ENCODE data around the gene RINT1.
"Not testable (repeated sequence)": the region's sequence is repeated elsewhere in the genome, so short reads cannot be mapped to it uniquely, and the experiment has no call there.

The RINT1 gene
- 34.7 to 35.5 reads per million in 2 donors for total RNA-seq

DNA sequence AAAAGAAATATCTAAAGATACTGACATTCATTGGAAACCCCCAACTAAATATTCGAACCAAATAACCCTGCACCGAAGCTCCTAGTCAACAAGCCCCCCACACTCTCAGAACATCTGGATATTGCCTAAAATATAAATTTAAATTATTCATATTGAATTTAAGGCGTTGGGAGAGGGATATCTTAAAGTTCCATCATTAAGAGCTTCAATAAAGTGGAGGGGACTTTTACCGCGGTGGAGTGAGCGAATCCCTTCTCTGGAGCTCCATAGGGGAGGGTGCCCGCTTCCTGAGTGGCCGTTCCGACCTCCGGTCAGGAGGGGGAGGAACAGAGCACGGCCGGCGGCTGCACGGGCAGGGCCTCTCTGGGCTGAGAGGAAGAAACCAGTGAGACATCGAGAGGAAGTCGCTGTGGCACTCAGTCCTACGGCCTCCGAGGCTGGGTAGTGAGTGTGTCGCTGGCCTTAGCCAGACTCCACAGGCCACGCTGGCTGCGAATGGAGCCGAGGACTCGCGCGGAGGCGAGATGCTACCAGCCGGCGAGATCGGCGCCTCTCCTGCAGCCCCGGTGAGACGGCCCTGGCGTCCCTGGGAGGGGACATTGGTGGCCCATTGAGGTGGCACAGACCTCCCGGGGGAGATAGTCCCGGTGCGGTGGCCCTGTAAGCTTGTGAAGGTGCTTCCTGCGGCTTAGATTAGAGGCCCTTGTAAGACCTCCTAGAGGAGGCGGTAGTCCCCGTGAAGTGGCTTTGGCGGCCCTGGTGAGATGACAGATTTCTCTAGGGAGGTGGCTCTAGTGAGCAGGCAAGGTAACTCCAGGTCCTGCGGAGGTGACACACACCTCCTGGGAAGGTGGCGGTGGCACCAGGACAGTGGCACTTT lies at the start of gene RINT1:
Gene RINT1 (plus strand): TSS at position 410 of the 880 bp plus-strand sequence. CDS start 115 bp downstream, at position 525.
- peak; percentile 71 for DNase-seq

GRCh38 chr7:105487579-105488571 lies 44.1 kb upstream of the RINT1 start:
- DNase-seq = no peak

- no peak for DNase-seq
These were observed 42.6 kb upstream of the RINT1 start for GRCh38 chr7:105489409-105489808.

DNA sequence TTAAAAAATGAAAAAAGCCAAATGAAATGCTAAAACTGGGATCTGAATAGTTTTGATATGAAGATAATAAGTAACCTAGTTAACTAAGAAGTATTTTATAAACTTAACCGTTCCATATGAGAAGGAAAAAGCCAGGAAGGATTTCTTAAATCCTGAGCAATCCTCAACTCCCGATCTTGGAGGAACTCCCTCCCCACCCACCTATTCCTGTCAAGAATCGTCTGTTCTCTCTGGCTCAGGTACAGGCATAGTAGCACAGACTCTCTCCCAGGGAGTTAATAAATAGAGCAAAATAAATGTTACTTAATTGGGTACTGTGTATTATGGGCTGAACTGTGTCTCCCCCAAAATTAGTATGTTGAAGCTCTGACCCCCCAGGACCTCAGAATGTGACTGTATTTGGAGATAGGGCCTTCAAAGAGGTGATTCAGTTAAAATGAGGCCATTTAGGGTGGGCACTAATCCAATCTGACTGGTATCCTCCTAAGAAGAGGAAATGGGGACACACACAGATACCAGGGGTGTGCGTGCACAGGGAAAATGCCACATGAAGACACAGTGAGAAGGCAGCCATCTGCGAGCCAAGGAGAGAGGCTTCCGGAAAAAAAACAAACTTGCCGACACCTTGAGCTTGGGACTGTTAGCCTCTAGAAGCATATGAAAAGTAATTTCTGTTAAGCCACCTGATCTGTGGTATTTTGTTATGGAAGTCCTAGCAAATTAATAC lies 38.6 kb upstream of the RINT1 start:
- no peak for DNase-seq

- no peak for DNase-seq
These were observed 38.1 kb upstream of the RINT1 start for GRCh38 chr7:105493923-105494315.

DNA sequence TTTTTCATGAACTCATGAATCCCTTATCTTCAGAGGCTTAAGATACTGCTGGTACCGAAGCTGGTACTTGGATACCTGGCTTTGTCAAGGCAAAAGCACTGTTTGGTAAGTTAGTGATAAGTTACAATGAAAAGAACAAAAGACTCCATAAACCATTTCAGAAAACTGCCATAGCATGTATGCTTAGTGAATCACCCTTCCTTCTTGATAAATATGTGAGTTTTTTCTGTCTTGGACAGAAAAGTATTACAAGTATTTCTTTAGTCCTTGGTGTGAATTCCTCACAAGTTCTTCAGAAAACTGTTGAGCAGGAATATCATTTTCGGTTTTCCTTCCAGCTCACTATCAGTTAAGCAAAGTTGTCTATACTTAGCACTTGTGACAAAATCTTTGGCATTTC lies 35.5 kb upstream of the RINT1 start:
- no peak for DNase-seq

- DNase-seq = no peak
These were observed 35.0 kb upstream of the RINT1 start for GRCh38 chr7:105497016-105497415.

DNA sequence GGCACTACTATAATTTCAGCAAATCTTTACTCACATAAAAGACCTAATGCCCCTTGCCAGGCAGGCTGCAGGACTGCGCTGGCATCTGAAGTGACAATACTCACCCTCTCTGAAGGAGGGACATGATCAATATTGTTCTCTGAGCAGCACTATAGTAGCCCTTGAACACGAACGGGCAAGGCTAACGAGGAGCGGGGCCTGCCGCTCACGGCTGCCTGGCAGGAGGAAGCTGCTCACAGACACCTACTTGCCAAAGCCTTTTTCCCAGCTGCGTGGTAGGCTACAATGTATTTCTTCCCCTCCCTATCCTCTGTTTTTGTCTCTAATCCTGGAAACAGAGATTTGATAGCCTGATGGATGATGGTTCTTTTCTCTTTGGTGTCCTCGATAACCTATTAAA lies 29.8 kb upstream of the RINT1 start:
- no peak for DNase-seq

- no peak for DNase-seq
These were observed 19.6 kb upstream of the RINT1 start for GRCh38 chr7:105512415-105512814.

- DNase-seq = no peak
These were observed 19.0 kb upstream of the RINT1 start for GRCh38 chr7:105512926-105513526.

GRCh38 chr7:105515610-105516009 lies 16.4 kb upstream of the RINT1 start:
- not testable (repeated sequence) for DNase-seq

DNA sequence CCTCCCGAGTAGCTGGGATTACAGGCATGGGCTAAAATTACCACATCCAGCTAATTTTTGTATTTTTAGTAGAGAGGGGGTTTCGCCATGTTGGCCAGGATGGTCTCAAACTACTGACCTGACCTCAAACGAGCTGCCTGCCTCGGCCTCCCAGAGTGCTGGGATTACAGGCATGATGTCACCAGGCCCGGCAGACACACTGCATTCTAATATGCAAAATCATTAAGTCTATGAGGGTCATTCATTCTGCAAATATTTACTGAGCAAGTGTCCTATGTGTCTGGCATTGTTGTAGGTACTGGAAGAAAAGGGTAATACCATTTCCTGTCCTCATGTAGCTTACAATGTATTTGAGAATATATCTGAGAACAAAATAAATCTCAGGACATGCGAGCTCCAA lies 12.6 kb upstream of the RINT1 start:
- DNase-seq = no peak

DNA sequence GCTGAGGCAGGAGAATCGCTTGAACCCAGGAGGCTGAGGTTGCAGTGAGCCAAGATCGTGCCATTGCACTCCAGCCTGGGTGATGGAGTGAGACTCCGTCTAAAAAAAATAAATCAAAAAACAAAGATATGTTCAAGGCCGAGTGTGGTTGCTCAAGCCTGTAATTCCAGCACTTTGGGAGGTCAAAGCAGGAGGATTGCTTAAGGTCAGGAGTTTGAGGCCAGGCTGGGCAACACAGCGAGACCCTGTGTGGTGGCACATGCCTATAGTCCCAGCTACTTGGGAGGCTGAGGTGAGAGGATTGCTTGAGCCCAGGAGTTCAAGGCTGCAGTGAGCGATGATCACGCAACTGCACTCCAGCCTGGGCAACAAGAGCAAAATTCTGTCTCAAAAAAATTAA lies 11.4 kb upstream of the RINT1 start:
- not testable (repeated sequence) for DNase-seq

GRCh38 chr7:105521027-105521716 lies 10.8 kb upstream of the RINT1 start:
- no peak for DNase-seq

- DNase-seq = peak; percentile 70
These were observed 10.1 kb upstream of the RINT1 start, which contains the start of gene PUS7 for GRCh38 chr7:105521717-105522463. TSS of gene PUS7 (minus strand) at chr7:105522271. CDS start at chr7:105508512, 13,759 bp downstream.

GRCh38 chr7:105524423-105524822 lies 7.6 kb upstream of the RINT1 start:
- DNase-seq = not testable (repeated sequence)

DNA sequence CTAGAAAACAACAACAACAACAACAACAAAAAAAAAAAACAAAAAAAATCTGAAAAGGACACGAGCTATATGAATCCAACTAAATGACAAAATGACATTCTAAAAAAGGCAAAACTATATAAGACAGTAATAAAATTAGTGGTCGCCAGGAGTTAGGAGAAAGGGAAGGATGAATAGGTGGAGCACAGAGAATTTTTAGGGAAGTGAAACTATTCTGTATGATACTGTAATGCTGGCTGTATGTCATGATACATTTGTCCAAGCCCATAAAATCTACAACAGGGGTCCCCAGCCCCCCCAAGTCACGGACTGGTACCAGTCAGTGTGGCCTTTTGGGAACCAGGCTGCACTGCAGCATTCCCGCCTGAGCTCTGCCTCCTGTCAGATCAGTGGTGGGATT lies 7.2 kb upstream of the RINT1 start:
- DNase-seq = no peak

DNA sequence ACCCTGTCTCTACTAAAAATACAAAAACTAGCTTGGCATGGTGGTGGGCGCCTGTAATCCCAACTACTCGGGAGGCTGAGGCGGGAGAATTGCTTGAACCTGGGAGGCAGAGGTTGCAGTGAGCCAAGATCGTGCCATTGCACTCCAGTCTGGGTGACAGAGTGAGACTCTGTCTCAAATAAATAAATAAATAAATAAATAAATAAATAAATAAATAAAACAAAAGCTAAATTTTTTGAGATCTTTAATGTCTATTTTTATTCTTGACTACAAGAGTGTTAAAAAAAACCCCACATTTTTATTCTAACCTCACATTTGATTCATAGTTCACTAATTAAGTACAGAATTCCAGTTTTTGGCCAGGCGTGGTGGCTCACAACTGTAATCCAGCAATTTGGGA lies 4.3 kb upstream of the RINT1 start:
- DNase-seq = not testable (repeated sequence)

DNA sequence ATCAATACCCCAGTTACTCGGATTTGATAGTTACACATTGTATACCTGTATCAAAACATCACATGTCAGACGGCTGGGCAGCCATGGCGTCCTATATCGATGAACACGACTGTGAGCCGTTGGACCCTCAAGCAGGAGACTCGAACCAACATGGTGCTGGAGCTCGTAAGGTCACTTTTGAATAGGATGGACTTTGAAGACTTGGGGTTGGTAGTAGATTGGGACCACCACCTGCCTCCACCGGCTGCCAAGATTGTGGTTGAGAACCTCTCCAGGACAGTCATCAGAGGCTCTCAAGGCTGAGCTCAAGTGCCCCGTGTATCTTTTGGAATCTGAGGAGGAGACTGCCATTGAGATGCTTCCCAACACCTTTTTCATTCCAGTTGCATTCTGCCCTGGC lies 1.9 kb upstream of the RINT1 start:
- DNase-seq = no peak

- DNase-seq = no peak
These were observed 1.5 kb upstream of the RINT1 start for GRCh38 chr7:105530546-105530945.
